Endothelial cell of umbilical vein (primary cell): ENCODE results near the gene ASB6.

ENCODE experiments used
- EZH2 ChIP-seq: IDR thresholded peaks from 2 replicates; pipeline ENCODE4 v1.6.1; 2012; ENCODE audit warnings: borderline replicate concordance, low read depth, mild to moderate bottlenecking, moderate library complexity, low read length, inconsistent platforms; ENCODE audit not compliant: severe bottlenecking
- FOS ChIP-seq: IDR thresholded peaks from 2 replicates; pipeline ENCODE4 v1.6.1; 2011; ENCODE audit warnings: mild to moderate bottlenecking, low read length, moderate library complexity, borderline replicate concordance; ENCODE audit not compliant: insufficient read depth
- JUN ChIP-seq: IDR thresholded peaks from 2 replicates; pipeline ENCODE4 v1.6.1; 2011; ENCODE audit warnings: borderline replicate concordance, low read depth; ENCODE audit not compliant: insufficient read length, insufficient read depth
- MYC ChIP-seq: IDR thresholded peaks from one replicate; pipeline ENCODE4 v1.6.1; 2011; ENCODE audit warnings: mild to moderate bottlenecking, low read depth, low read length
- POLR2A ChIP-seq: IDR thresholded peaks from 2 replicates; pipeline ENCODE4 v1.6.1; 2012; ENCODE audit warnings: low read depth, mild to moderate bottlenecking, control low read depth, low read length
- POLR2AphosphoS5 ChIP-seq: IDR thresholded peaks from 2 replicates; pipeline ENCODE4 v1.6.1; 2012; ENCODE audit warnings: low read depth, mild to moderate bottlenecking, control low read depth, low read length, moderate library complexity; ENCODE audit not compliant: insufficient read depth
- TF ChIP-seq, protein P1 (sequence below), 2 donors: IDR thresholded peaks; 1 replicate in 1 of 2; 2 replicates in 1 of 2; pipeline ENCODE4 v1.5.1; 2011; ENCODE audit warnings: low read length in 2 of 2, mild to moderate bottlenecking in 2 of 2, moderate library complexity in 2 of 2, control low read depth in 1 of 2, inconsistent platforms in 1 of 2, low read depth in 1 of 2; ENCODE audit not compliant: insufficient read depth in 1 of 2; ENCODE audit errors: extremely low read depth in 1 of 2

GRCh38 chr9:129654554-129655040 lies 12.6 kb upstream of the ASB6 start:
- TF ChIP-seq, protein P1, sequence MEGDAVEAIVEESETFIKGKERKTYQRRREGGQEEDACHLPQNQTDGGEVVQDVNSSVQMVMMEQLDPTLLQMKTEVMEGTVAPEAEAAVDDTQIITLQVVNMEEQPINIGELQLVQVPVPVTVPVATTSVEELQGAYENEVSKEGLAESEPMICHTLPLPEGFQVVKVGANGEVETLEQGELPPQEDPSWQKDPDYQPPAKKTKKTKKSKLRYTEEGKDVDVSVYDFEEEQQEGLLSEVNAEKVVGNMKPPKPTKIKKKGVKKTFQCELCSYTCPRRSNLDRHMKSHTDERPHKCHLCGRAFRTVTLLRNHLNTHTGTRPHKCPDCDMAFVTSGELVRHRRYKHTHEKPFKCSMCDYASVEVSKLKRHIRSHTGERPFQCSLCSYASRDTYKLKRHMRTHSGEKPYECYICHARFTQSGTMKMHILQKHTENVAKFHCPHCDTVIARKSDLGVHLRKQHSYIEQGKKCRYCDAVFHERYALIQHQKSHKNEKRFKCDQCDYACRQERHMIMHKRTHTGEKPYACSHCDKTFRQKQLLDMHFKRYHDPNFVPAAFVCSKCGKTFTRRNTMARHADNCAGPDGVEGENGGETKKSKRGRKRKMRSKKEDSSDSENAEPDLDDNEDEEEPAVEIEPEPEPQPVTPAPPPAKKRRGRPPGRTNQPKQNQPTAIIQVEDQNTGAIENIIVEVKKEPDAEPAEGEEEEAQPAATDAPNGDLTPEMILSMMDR (IDR thresholded peaks at IDR 0.05; ENCODE audit: extremely low read depth in 1 of 2, insufficient read depth in 1 of 2, low read depth in 1 of 2, low read length in 2 of 2) = no peak
- TF ChIP-seq MYC (no peak), POLR2A (no peak), POLR2AphosphoS5 (no peak), EZH2 (no peak), FOS (no peak), JUN (no peak)
